HFF-Myc (cell line): ENCODE data around the gene PLEKHA4.

Source experiments
- DNase-seq: peaks from one replicate; pipeline ENCODE4 v3.0.0-alpha.2; 2011; ENCODE audit warnings: low read depth; ENCODE audit errors: extremely low read depth
- H3K4me3 ChIP-seq: replicated peaks from 2 replicates; pipeline ENCODE4 v1.5.1; 2011; ENCODE audit warnings: low read depth, mild to moderate bottlenecking, control low read depth, low read length
- TF ChIP-seq, protein P1 (sequence below): IDR thresholded peaks from 2 replicates; pipeline ENCODE4 v1.5.1; 2012; ENCODE audit warnings: mild to moderate bottlenecking, low read depth, low read length, control low read depth; ENCODE audit errors: missing control alignments

The PLEKHA4 gene

GRCh38 chr19:48841571-48841970 lies 26.8 kb downstream of the PLEKHA4 start:
- DNase-seq, result no peak
- TF ChIP-seq, protein P1, sequence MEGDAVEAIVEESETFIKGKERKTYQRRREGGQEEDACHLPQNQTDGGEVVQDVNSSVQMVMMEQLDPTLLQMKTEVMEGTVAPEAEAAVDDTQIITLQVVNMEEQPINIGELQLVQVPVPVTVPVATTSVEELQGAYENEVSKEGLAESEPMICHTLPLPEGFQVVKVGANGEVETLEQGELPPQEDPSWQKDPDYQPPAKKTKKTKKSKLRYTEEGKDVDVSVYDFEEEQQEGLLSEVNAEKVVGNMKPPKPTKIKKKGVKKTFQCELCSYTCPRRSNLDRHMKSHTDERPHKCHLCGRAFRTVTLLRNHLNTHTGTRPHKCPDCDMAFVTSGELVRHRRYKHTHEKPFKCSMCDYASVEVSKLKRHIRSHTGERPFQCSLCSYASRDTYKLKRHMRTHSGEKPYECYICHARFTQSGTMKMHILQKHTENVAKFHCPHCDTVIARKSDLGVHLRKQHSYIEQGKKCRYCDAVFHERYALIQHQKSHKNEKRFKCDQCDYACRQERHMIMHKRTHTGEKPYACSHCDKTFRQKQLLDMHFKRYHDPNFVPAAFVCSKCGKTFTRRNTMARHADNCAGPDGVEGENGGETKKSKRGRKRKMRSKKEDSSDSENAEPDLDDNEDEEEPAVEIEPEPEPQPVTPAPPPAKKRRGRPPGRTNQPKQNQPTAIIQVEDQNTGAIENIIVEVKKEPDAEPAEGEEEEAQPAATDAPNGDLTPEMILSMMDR, result no peak
- no peak overlapping the region for H3K4me3 ChIP-seq

DNA sequence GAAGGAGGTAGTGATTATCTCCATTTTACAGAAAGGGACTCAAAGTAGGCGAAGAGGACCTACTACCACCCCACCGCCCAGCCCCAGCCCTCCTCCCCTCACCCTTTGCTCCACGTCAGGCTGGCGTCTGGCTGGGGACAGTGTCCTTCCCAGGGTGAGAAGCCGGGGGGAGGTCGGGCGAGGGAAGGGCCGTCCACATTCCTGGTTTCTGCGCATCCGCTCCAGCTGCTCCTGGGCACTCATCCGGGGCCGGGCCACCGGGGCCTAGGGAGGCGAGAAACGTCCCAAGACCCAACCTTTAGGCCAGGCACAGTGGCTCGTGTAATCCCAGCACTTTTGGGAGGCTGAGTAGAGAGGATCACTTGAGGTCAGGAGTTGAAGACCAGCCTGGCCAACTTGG lies 27.4 kb downstream of the PLEKHA4 start:
- TF ChIP-seq, protein P1, result no peak
- DNase-seq, result no peak
- no peak overlapping the region for H3K4me3 ChIP-seq

- DNase-seq, result no peak
- peak overlapping the region; percentile 33 for H3K4me3 ChIP-seq
Observed at GRCh38 chr19:48837687-48838086, 30.7 kb downstream of the PLEKHA4 start.

DNA sequence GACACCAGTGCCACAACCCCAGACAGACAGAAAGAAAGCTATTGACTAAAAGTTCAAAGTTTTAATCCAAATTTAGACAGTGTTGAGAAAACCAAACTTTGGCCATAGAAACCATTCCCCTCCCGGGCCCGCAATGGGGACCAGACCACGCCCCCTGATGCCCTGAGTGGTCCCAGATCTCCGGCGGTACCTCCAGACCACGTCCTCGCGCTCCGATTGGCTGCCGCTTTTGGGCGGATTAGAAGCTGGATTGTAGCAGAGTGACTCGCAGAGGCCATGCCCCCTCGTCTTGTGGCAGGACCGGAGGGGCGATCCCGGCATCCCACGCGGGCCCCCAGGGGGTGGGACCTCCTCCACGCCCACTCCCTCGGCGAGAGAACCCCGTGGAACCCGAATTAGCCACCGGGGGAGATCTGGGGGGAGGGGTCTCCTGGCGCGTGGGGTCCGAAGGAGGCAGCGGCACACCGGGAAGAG lies 31.3 kb downstream of the PLEKHA4 start:
- peak; percentile 70 for DNase-seq
- TF ChIP-seq, protein P1, result no peak
- H3K4me3 ChIP-seq, result peak overlapping the region; percentile 33

More at GRCh38 chr19:48837687-48838086, 30.7 kb downstream of the PLEKHA4 start:
- TF ChIP-seq, protein P1, result no peak

DNA sequence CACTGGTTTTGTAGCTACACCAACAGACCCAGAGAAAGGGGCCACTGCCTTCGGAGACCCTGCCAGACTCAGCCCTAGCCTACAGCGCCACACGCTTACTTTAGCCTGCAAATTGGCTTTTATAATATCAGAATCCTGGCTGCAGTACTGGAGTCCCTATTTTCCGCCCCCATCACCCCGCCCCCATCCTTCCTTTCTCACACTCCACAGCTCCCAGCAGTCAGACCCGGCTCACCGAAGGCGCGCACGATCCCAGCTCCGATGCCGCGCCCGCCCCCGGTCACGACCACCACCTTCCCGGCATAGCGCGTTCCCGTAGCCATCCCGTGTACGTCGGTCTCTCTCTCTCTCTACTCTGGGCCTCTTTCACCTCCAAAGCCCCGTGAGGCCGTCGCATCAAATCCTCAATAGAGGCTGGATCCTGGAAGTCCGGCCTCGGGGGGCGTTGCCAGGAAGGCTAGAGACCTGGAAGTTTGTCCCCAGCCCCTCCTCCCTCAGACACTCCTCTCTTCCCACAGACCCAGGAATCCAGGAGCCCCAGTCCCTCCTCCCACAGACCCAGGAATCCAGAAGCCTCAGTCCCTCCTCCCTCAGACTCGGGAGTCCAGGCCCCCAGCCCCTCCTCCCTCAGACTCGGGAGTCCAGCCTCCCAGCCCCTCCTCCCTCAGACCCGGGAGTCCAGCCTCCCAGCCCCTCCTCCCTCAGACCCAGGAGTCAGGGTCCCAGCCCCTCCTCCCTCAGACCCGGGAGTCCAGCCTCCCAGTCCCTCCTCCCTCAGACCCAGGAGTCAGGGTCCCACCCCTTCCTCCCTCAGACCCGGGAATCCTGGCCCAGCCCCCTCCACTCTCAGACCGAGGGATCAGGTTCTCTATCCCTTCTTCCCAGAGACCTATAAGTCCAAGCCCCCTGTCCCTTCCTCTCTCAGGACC lies 32.1 kb downstream of the PLEKHA4 start, which contains the start of gene HSD17B14:
TSS of gene HSD17B14 (minus strand) at position 403 of the 929 bp plus-strand sequence. CDS start at position 323, 80 bp downstream.
- peak within 1 kb of the TSS; percentile 33 for H3K4me3 ChIP-seq
- TF ChIP-seq, protein P1, result no peak
- DNase-seq, result no peak

DNA sequence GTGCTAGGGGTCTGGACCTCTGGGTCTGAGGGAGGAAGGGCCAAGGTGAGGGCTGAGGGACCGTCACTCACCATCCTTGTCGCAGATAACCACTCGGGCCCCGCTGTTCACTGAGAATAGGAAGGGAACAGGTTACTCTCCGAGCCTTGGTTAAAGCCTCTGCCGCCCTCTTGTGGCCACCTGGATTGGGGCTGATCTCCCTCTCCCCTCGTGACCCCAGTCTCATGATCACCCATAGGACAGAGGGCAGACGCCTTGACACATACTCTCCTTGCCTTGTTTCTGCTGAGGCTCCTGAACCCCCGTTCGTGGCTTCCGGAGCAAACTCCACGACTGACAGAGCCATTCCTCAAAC lies 32.7 kb downstream of the PLEKHA4 start:
- H3K4me3 ChIP-seq, result peak overlapping the region; percentile 33

More for the DNA sequence above, 32.7 kb downstream of the PLEKHA4 start:
- peak; percentile 77 for DNase-seq
- TF ChIP-seq, protein P1, result peak; percentile 92
